Liver (tissue), 9 donors: ENCODE data around the gene PRR15L. TPM values are rescaled to one million over a fixed set of nuclear protein-coding genes. Genes with fewer than 3 reads are reported as not detected.

ENCODE experiments used
- DNase-seq: peaks from one replicate; pipeline ENCODE4 v3.0.0-alpha.2; 2017; ENCODE audit warnings: low spot score
- H3K27ac ChIP-seq, 2 donors: one replicate each; pipeline ENCODE4 v1.7.0; 2013; ENCODE audit warnings: inconsistent platforms in 2 of 2, low read length in 2 of 2, control low read depth in 1 of 2, low read depth in 1 of 2, mild to moderate bottlenecking in 1 of 2
- H3K27me3 ChIP-seq, 4 donors: one replicate each; pipeline versions ENCODE4 v1.6.1 to v1.7.0; 2013; ENCODE audit warnings: low read length in 3 of 4, inconsistent platforms in 1 of 4, mild to moderate bottlenecking in 1 of 4, moderate library complexity in 1 of 4; ENCODE audit not compliant: control insufficient read depth in 4 of 4, insufficient read depth in 4 of 4
- H3K36me3 ChIP-seq, 4 donors: one replicate each; pipeline versions ENCODE4 v1.6.1 to v1.7.0; 2013; ENCODE audit warnings: low read length in 3 of 4, mild to moderate bottlenecking in 3 of 4, low read depth in 1 of 4, moderate library complexity in 1 of 4; ENCODE audit not compliant: control insufficient read depth in 4 of 4, insufficient read depth in 3 of 4
- H3K4me1 ChIP-seq, 4 donors: one replicate each; pipeline versions ENCODE4 v1.6.1 to v1.7.0; 2013; ENCODE audit warnings: low read length in 3 of 4, mild to moderate bottlenecking in 3 of 4, moderate library complexity in 1 of 4; ENCODE audit not compliant: control insufficient read depth in 4 of 4, insufficient read depth in 4 of 4
- H3K4me3 ChIP-seq, 3 donors: one replicate each; pipeline versions ENCODE4 v1.6.1 to v1.7.0; 2013; ENCODE audit warnings: low read length in 3 of 3, control low read depth in 1 of 3, low read depth in 1 of 3, mild to moderate bottlenecking in 1 of 3
- H3K9ac ChIP-seq, 2 donors: one replicate each; pipeline ENCODE4 v1.7.0; 2013; ENCODE audit warnings: low read length in 2 of 2, mild to moderate bottlenecking in 2 of 2, moderate library complexity in 2 of 2, control low read depth in 1 of 2, low read depth in 1 of 2
- H3K9me3 ChIP-seq, 4 donors: one replicate each; pipeline versions ENCODE4 v1.6.1 to v1.7.0; 2013; ENCODE audit warnings: low read length in 3 of 4; ENCODE audit not compliant: control insufficient read depth in 4 of 4
- ATF3 ChIP-seq: IDR thresholded peaks from 2 replicates; pipeline ENCODE4 v1.6.1; 2016; ENCODE audit warnings: antibody characterized with exemption
- FOXA1 ChIP-seq: IDR thresholded peaks from 2 replicates; pipeline ENCODE4 v1.6.1; 2016; ENCODE audit warnings: antibody characterized with exemption
- FOXA2 ChIP-seq: IDR thresholded peaks from 2 replicates; pipeline ENCODE4 v1.6.1; 2016; ENCODE audit warnings: antibody characterized with exemption
- GABPA ChIP-seq, 2 donors: IDR thresholded peaks in 1 of 2; conservative IDR thresholded peaks in 1 of 2; 2 replicates each; pipeline ENCODE4 v1.6.1; 2016; ENCODE audit warnings: antibody characterized with exemption in 2 of 2, mild to moderate bottlenecking in 1 of 2, moderate library complexity in 1 of 2
- HNF4A ChIP-seq, 2 donors: conservative IDR thresholded peaks; 2 replicates each; pipeline ENCODE4 v1.6.1; 2016; ENCODE audit warnings: antibody characterized with exemption in 2 of 2, mild to moderate bottlenecking in 2 of 2
- HNF4G ChIP-seq: IDR thresholded peaks from 2 replicates; pipeline ENCODE4 v1.6.1; 2016; ENCODE audit warnings: antibody characterized with exemption
- JUND ChIP-seq, 2 donors: IDR thresholded peaks; 2 replicates each; pipeline ENCODE4 v1.6.1; 2016; ENCODE audit warnings: antibody characterized with exemption in 2 of 2
- MAX ChIP-seq: IDR thresholded peaks from 2 replicates; pipeline ENCODE4 v1.6.1; 2016; ENCODE audit warnings: antibody characterized with exemption
- NR2F2 ChIP-seq: IDR thresholded peaks from 2 replicates; pipeline ENCODE4 v1.6.1; 2016; ENCODE audit warnings: antibody characterized with exemption
- RAD21 ChIP-seq, 2 donors: IDR thresholded peaks; 2 replicates each; pipeline ENCODE4 v1.6.1; 2016; ENCODE audit warnings: antibody characterized with exemption in 2 of 2, mild to moderate bottlenecking in 2 of 2
- REST ChIP-seq: IDR thresholded peaks from 2 replicates; pipeline ENCODE4 v1.6.1; 2016; ENCODE audit warnings: antibody characterized with exemption, mild to moderate bottlenecking
- RXRA ChIP-seq, 2 donors: IDR thresholded peaks; 2 replicates each; pipeline ENCODE4 v1.6.1; 2017 to 2018; ENCODE audit warnings: antibody characterized with exemption in 2 of 2, mild to moderate bottlenecking in 1 of 2
- SP1 ChIP-seq: IDR thresholded peaks from 2 replicates; pipeline ENCODE4 v1.6.1; 2018; ENCODE audit warnings: antibody characterized with exemption, mild to moderate bottlenecking
- TAF1 ChIP-seq: conservative IDR thresholded peaks from 2 replicates; pipeline ENCODE4 v1.6.1; 2016; ENCODE audit warnings: antibody characterized with exemption, mild to moderate bottlenecking
- YY1 ChIP-seq: IDR thresholded peaks from 2 replicates; pipeline ENCODE4 v1.6.1; 2016; ENCODE audit warnings: antibody characterized with exemption, mild to moderate bottlenecking
- ZBTB33 ChIP-seq: IDR thresholded peaks from 2 replicates; pipeline ENCODE4 v1.6.1; 2016; ENCODE audit warnings: antibody characterized with exemption
- WGBS: extraction: QIAGEN DNeasy Blood & Tissue Kit; methylation state at CpG from one replicate; pipeline ENCODE4 v1.1.7; 2013; 5-methylcytosine and 5-hydroxymethylcytosine counted together
- polyA plus RNA-seq, 2 donors: library from polyadenylated mRNA; stranded (reverse) in 1 of 2; unstranded in 1 of 2; fragments of 200-250 nt in 1 of 2; fragments of >200 nt in 1 of 2; fragmentation: Nextera tagmentation in 1 of 2; extraction: Ambion mirVana in 1 of 2; gene quantifications; one replicate each; pipeline versions ENCODE4 v1.2.1 to v1.2.3, GENCODE V29; 2013 to 2015
- total RNA-seq, 2 donors: library from RNA; depleted of rRNA; stranded (reverse); fragments of >200 nt; gene quantifications; one replicate each; pipeline ENCODE4 v1.2.3, GENCODE V29; 2014
- donor health status: healthy.
- donor health status: healthy.
- donor health status: healthy.
- donor health status: healthy.
- donor health status: healthy.

Gene PRR15L
- total and polyA plus RNA-seq, 4 donors, result 0.83 to 11.0 (median 1.9) TPM

GRCh38 chr17:47945080-47945479 is 12.6 kb downstream of the PRR15L start:
- 61% methylated on average over 8 of the region's 8 CpGs for WGBS

GRCh38 chr17:47942568-47942967 is 15.1 kb downstream of the PRR15L start:
- Histone ChIP-seq H3K27ac (peak overlapping the region; percentile 96 to 99), H3K27me3 (no peaks in the 10 kb centered on the region), H3K9me3 (no peaks in the 10 kb centered on the region), H3K4me1 (peaks cover 10 to 61% (median 49%) of the 10 kb centered on the region in 4 donors), H3K9ac (peak overlapping the region; percentile 79 to 96), H3K4me3 (peak overlapping the region; percentile 41 to 83 (median 82)), H3K36me3 (peaks cover 0 to 7% (median 4%) of the 10 kb centered on the region in 4 donors)
- no peak for DNase-seq
- WGBS, result 53% methylated on average over 6 of the region's 6 CpGs
- TF ChIP-seq ATF3 (no peak), YY1 (no peak)

More at GRCh38 chr17:47945080-47945479, 12.6 kb downstream of the PRR15L start:
- H3K27ac ChIP-seq, result peak overlapping the region; percentile 59 to 84
- H3K36me3 ChIP-seq, result peaks cover 0 to 7% (median 4%) of the 10 kb centered on the region in 4 donors
- H3K4me3 ChIP-seq, result no peak overlapping the region
- H3K9me3 ChIP-seq, result no peaks in the 10 kb centered on the region
- no peak for DNase-seq
- TF ChIP-seq REST (no peak), RAD21 (IDR thresholded peaks at IDR 0.05) (no peak), HNF4G (no peak), ATF3 (no peak), SP1 (no peak), RXRA (IDR thresholded peaks at IDR 0.05) (no peak), YY1 (no peak), GABPA (IDR thresholded peaks at IDR 0.05 in 1 of 2, conservative IDR thresholded peaks at IDR 0.05 in 1 of 2) (no peak)
- peaks cover 14 to 83% (median 71%) of the 10 kb centered on the region in 4 donors for H3K4me1 ChIP-seq
- no peak overlapping the region for H3K9ac ChIP-seq
- H3K27me3 ChIP-seq, result no peaks in the 10 kb centered on the region

- H3K36me3 ChIP-seq, result peaks cover 0 to 7% (median 4%) of the 10 kb centered on the region in 4 donors
- H3K4me1 ChIP-seq, result peaks cover 10 to 59% (median 46%) of the 10 kb centered on the region in 4 donors
- no peaks in the 10 kb centered on the region for H3K9me3 ChIP-seq
- peak overlapping the region; percentile 96 to 99 for H3K27ac ChIP-seq
- H3K27me3 ChIP-seq, result no peaks in the 10 kb centered on the region
- 3% methylated on average over 5 of the region's 5 CpGs for WGBS
- no peak for DNase-seq
- peak overlapping the region; percentile 41 to 83 (median 82) for H3K4me3 ChIP-seq
- H3K9ac ChIP-seq, result peak overlapping the region; percentile 79 to 96
- no peak for TF ChIP-seq TAF1
- no peak for TF ChIP-seq REST
- TF ChIP-seq YY1, result no peak
- TF ChIP-seq FOXA1, result no peak
- no peak for TF ChIP-seq RAD21 (IDR thresholded peaks at IDR 0.05)
- no peak for TF ChIP-seq ZBTB33
- TF ChIP-seq HNF4A (conservative IDR thresholded peaks at IDR 0.05), result no peak
- no peak for TF ChIP-seq NR2F2
- no peak for TF ChIP-seq FOXA2
- no peak for TF ChIP-seq HNF4G
- TF ChIP-seq SP1, result no peak
- TF ChIP-seq GABPA (IDR thresholded peaks at IDR 0.05 in 1 of 2, conservative IDR thresholded peaks at IDR 0.05 in 1 of 2), result no peak
- TF ChIP-seq JUND (IDR thresholded peaks at IDR 0.05), result no peak
- no peak for TF ChIP-seq MAX
Observed at GRCh38 chr17:47942096-47942510, 15.6 kb downstream of the PRR15L start.
